NCI-H1436 (cell line): ENCODE measurements around the gene SASH1.

Experiments
- DNase-seq: peaks from one replicate; lab custom pipeline; 2025; lab: John Stamatoyannopoulos, UW

Gene SASH1

DNA sequence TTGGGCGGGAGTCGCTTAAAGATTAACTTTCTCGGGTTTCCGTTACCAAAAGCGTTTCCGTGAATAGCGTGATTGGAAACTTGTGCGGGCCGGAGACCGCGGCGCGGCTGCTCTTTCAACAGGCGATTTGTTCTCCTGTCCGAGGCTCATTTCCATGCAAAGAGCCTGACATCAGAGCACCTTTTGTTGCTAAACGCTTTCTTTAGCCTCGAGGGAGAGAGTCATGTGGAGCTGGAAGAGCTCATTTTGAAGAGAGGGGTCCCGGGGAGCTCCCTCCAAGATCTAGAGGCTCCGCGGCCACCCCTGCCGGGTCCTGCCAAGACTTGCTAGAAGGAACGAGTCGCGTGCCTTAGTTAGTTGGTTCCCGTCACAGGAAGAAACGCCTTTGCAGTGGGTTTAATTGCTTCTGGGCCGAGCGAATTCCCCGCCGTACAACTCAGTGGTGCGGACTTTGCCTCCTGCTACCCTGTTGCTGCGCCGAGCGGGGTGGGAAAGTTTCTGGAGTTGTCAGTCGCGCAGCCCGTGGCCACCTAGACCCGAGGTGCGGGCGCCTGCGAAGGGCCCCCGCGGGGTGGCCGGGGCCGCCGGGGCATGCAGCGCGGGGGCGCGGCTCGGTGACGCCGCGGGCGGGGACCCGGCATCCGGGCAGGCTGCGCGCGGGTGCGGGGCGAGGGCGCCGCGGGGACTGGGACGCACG, at the start of gene SASH1:
TSS of gene SASH1 (plus strand) at position 489 of the 697 bp plus-strand sequence. CDS start 230 bp downstream, outside the sequence.
- DNase-seq: no peak

DNA sequence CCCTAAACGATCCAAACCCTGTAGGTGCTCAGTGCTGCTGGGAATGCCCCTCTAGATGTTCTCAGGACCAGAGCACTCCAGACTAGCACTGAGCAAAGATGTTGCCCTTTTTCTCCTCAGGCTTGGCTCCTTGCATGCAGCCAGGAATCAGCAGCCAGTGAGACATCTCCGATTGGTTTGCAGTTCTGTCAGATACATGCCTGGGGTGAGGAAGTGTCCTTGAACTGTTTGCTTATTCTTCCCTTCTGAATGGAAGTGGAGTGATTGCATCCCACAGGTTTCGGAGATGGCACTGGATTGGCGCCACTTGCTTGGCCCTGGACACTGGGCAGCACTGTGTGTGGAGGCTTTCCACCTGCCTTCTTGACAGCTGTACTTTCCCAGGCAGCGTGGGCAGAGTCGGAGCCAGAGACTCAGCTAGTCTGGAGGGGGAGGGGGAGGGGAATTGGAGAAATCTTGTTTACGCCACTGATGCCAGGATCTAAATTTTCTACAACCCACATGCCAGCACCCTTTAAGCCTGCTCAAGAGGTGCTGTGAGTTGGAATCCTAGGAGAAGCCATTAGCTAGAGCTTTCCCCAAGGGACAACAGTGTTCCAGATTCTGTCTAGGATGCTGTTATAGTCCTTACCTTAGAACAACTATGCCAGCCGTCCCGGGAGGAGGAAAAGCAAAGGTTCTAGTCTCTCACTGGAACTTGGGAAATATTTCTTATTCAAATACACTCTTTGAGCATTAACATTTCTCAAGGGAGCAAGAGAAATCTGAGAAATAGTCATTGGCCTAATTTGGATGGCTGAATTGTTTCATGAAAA, 49.2 kb upstream of the SASH1 start:
- DNase-seq: no peak

GRCh38 chr6:148294059-148294458, 48.6 kb upstream of the SASH1 start:
- no peak for DNase-seq

GRCh38 chr6:148295261-148295887, 47.3 kb upstream of the SASH1 start:
- no peak for DNase-seq

DNA sequence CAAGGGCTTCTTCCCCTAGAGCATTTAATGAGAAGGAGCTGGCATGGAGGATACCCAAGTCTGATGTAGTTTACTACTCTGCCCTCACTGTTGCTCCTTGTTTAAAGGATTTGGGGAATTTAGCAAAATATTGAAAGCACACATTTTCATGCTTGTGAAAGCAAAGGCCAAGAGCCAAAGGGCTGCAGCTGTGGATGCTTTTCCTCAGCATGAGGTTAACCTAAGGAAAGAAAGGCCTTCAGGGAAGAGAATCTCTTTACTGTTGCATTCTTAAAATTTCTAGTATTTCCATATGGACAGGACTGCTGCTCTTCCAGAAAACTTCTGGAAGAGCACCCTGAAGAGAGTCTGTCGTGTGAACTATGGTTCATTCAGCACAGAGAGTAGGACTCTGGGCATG, 45.9 kb upstream of the SASH1 start:
- DNase-seq: no peak

GRCh38 chr6:148298683-148299082, 44.0 kb upstream of the SASH1 start:
- no peak for DNase-seq

DNA sequence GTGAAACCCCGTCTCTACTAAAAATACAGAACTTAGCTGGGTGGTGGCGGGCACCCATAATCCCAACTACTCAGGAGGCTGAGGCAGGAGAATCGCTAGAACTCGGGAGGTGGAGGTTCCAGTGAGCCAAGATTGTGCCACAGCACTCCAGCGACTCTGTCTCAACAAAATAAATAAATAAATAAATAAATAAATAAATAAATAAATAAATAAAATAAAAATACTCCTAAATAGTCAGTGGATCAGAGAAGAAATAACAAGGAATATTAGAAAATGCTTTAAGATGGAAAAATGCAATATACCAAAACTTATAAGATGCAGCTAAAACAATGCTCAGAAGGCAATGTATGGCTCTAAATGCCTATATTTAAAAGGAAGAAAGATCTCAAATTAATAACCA, 39.0 kb upstream of the SASH1 start:
- no peak for DNase-seq

GRCh38 chr6:148304976-148305375, 37.7 kb upstream of the SASH1 start:
- no peak for DNase-seq

GRCh38 chr6:148306286-148306685, 36.4 kb upstream of the SASH1 start:
- no peak for DNase-seq

GRCh38 chr6:148307405-148307804, 35.2 kb upstream of the SASH1 start:
- DNase-seq: no peak

- DNase-seq: no peak
These were observed 33.3 kb upstream of the SASH1 start for GRCh38 chr6:148309301-148309700.

DNA sequence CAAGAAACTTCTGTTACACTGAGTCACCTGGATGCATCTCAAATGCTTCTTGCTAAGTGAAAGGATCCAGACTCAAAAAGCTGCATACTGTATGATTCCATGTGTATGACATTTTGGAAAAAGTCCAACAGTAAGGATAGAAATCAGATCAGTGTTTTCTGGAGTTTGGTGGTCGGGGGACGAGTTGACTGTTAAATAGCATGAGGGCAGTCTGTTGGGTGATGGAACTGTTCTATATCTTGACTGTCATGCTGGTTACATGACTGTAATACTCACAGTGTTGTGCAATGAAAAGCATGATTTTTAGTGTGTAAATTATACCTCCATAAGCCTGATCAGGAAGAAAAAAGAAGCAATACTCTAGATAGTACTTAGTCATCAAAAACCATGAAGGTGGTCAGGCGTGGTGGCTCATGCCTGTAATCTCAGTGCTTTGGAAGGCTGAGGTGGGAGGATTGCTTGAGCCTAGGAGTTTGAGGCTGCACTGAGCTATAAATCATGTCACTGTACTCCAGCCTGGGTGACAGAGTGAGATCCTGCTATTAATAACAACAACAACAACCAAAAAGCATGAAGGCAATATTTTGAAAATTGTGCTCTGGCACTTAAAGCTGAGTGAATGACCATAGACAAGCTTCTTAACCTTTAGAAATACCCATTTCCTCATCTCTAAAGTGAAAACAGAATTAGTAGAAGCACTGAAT, 30.5 kb upstream of the SASH1 start:
- no peak for DNase-seq

DNA sequence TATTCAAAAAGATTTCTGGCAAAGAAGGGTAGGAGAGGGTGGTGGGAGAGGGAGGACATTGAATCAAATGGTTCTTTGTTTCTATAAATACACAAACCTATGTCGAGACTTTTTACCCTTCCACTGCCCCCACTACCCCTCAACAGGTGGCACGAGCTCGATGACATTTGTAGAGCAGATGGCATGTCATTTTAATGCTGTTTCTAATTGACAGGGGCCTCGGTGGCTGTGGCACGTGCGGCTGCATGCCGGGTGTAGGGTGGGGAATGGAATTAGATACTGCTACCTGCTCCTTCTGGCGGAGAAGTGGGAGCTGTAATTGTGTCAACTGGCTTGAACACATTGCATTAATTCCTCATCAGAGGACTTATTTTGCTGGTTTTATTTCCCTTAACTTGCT, 29.1 kb upstream of the SASH1 start:
- no peak for DNase-seq

DNA sequence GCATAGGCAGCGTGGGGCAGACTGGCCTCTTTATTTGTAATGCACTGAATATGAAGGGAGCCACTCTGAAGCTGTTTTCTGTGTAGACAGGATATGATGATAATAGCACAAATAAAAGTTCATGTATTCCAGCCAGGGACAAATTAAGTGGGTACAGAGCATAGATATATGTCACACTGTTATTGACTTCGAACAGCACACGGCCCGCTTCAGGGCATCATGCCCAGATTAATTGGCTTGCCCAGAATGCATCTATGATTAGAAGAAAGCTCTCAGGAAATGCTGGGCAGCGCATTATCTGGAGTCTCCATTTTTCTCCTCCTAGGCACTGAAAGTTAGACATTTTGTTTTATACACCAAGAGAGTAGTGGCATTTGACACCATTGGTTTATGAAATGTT, 26.3 kb upstream of the SASH1 start:
- DNase-seq: no peak

- no peak for DNase-seq
These were observed 25.6 kb upstream of the SASH1 start for GRCh38 chr6:148317051-148317450.

- no peak for DNase-seq
These were observed 24.9 kb upstream of the SASH1 start for GRCh38 chr6:148317739-148318138.

GRCh38 chr6:148322704-148323103, 19.9 kb upstream of the SASH1 start:
- no peak for DNase-seq

- no peak for DNase-seq
These were observed 19.3 kb upstream of the SASH1 start for GRCh38 chr6:148323344-148323743.

GRCh38 chr6:148324297-148324985, 18.2 kb upstream of the SASH1 start:
- no peak for DNase-seq

DNA sequence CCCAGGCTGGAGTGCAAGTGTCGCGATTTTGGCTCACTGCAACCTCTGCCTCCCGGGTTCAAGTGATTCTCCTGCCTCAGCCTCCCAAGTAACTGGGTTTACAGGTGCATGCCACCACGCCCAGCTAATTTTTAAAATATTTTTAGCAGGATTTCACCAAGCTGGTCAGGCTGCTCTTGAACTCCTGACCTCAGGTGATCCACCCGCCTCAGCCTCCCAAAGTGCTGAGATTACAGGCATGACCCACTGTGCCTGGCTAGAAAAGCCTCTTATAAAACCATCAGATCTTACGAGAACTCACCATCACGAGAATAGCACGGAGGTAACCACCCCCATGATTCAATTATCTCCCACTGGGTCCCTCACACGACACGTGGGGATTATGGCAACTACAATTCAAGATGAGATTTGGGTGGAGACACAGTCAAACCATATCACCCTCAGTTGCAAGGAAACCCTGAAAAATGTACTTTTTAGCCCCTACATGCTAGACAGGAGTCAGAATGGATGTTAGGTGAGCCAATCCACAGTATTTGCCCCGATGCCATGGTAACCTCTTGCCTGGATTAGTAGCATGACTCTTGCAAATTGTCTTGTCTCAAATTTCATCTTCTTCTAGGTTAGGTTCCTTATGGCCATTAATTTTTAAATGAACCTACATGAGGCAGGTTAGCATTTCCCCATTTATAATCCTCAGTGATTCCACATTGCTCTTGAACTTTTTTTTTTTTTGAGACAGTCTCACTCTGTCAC, 17.1 kb upstream of the SASH1 start:
- no peak for DNase-seq
